ENCODE results near the gene TMEM169. TPM values are rescaled to one million over a fixed set of nuclear protein-coding genes. Genes with fewer than 3 reads are reported as not detected.

The TMEM169 gene
- total RNA-seq, 1 donor from 2014 or later = 20.1 TPM

DNA sequence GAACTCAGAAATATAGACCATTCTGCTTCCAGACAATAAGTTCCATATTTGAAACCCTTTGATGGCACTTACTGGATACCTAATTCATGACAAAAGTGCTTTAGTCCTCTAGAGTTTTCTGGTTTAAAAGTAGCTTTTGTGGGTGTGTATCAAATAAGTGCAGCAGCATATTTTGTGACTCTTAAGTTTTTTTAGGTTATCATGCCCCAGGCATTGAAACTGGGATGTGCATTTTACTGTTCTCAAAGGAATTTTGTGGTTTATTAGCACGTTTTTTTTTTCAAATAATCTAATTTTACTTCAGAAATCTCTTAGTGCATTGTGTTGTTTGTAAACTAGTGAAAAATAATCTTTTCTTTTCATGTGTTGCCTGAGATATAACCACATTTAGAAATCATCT, 28.9 kb downstream of the TMEM169 start:
- H3K27me3 Mint-ChIP-seq (ENCODE audit: low read depth, unreplicated experiment) = no peaks in the 10 kb centered on the region
- Histone ChIP-seq H3K9me3 (ENCODE audit: insufficient read depth, low read depth, low read length) (no peaks in the 10 kb centered on the region), H3K79me2 (ENCODE audit: insufficient read depth, low read length) (peaks cover 53% of the 10 kb centered on the region), H3K36me3 (ENCODE audit: insufficient read depth, low read length) (peaks cover 32% of the 10 kb centered on the region), H3K4me1 (ENCODE audit: insufficient read depth, low read length) (peaks cover 27% of the 10 kb centered on the region), H3K27me3 (ENCODE audit: insufficient read depth, low read length) (no peaks in the 10 kb centered on the region), H3K9ac (ENCODE audit: low read length) (peak overlapping the region; percentile 99), H3K4me3 (ENCODE audit: insufficient read depth, low read depth, low read length) (peak overlapping the region; percentile 99), H3K4me2 (ENCODE audit: low read length) (peak overlapping the region; percentile 87), H3K27ac (ENCODE audit: low read depth, low read length) (peak overlapping the region; percentile 94), H4K20me1 (ENCODE audit: insufficient read depth, low read length) (peaks cover 32% of the 10 kb centered on the region), H2AFZ (ENCODE audit: low read depth, low read length) (no peak overlapping the region)
- peaks cover 48% of the 10 kb centered on the region for H3K4me1 Mint-ChIP-seq (ENCODE audit: low read depth, unreplicated experiment)
- peak overlapping the region; percentile 86 for H3K27ac Mint-ChIP-seq (ENCODE audit: unreplicated experiment)
- FAIRE-seq (no peak), DNase-seq (ENCODE audit: low read depth) (no peak)
- peak overlapping the region; percentile 99 for H3K4me3 Mint-ChIP-seq (ENCODE audit: unreplicated experiment)
- no peaks in the 10 kb centered on the region for H3K9me3 Mint-ChIP-seq (ENCODE audit: unreplicated experiment)
- TF ChIP-seq EZH2 (IDR thresholded peaks at IDR 0.05; ENCODE audit: insufficient read depth, low read length) = no peak
- TF ChIP-seq, protein P1, sequence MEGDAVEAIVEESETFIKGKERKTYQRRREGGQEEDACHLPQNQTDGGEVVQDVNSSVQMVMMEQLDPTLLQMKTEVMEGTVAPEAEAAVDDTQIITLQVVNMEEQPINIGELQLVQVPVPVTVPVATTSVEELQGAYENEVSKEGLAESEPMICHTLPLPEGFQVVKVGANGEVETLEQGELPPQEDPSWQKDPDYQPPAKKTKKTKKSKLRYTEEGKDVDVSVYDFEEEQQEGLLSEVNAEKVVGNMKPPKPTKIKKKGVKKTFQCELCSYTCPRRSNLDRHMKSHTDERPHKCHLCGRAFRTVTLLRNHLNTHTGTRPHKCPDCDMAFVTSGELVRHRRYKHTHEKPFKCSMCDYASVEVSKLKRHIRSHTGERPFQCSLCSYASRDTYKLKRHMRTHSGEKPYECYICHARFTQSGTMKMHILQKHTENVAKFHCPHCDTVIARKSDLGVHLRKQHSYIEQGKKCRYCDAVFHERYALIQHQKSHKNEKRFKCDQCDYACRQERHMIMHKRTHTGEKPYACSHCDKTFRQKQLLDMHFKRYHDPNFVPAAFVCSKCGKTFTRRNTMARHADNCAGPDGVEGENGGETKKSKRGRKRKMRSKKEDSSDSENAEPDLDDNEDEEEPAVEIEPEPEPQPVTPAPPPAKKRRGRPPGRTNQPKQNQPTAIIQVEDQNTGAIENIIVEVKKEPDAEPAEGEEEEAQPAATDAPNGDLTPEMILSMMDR (IDR thresholded peaks at IDR 0.05; ENCODE audit: insufficient read depth, low read depth, low read length) = no peak
- H3K36me3 Mint-ChIP-seq (ENCODE audit: low read depth, unreplicated experiment) = peaks cover 6% of the 10 kb centered on the region

DNA sequence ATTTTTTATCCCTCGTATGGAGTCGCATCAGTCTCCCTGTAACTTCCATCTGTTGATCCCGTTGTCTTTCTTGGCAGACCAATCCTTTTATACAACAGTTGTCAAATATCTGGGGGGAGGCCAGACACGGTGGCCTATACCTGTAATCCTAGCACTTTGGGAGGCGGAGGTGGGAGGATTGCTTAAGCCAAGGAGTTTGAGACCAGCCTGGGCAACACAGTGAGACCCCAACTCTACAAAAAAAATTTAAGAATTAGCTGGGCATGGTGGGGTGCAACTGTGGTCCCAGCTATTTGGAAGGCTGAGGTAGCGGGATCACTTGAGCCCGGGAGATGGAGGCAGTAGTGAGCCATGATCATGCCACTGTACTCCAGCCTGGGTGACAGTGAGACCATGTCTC, 29.4 kb downstream of the TMEM169 start:
- peak overlapping the region; percentile 87 for H3K4me2 ChIP-seq (ENCODE audit: low read length)
- peak overlapping the region; percentile 86 for H3K27ac Mint-ChIP-seq (ENCODE audit: unreplicated experiment)
- H3K9me3 ChIP-seq (ENCODE audit: insufficient read depth, low read depth, low read length) = no peaks in the 10 kb centered on the region
- no peaks in the 10 kb centered on the region for H3K27me3 Mint-ChIP-seq (ENCODE audit: low read depth, unreplicated experiment)
- H3K36me3 Mint-ChIP-seq (ENCODE audit: low read depth, unreplicated experiment) = peaks cover 6% of the 10 kb centered on the region
- peaks cover 29% of the 10 kb centered on the region for H3K4me1 ChIP-seq (ENCODE audit: insufficient read depth, low read length)
- peaks cover 32% of the 10 kb centered on the region for H3K36me3 ChIP-seq (ENCODE audit: insufficient read depth, low read length)
- H4K20me1 ChIP-seq (ENCODE audit: insufficient read depth, low read length) = peaks cover 32% of the 10 kb centered on the region
- H3K27ac ChIP-seq (ENCODE audit: low read depth, low read length) = peak overlapping the region; percentile 94
- peaks cover 58% of the 10 kb centered on the region for H3K79me2 ChIP-seq (ENCODE audit: insufficient read depth, low read length)
- DNase-seq (ENCODE audit: low read depth) (no peak), FAIRE-seq (no peak)
- no peak overlapping the region for H2AFZ ChIP-seq (ENCODE audit: low read depth, low read length)
- H3K9me3 Mint-ChIP-seq (ENCODE audit: unreplicated experiment) = no peaks in the 10 kb centered on the region
- H3K4me3 ChIP-seq (ENCODE audit: insufficient read depth, low read depth, low read length) = peak overlapping the region; percentile 99
- peaks cover 48% of the 10 kb centered on the region for H3K4me1 Mint-ChIP-seq (ENCODE audit: low read depth, unreplicated experiment)
- no peaks in the 10 kb centered on the region for H3K27me3 ChIP-seq (ENCODE audit: insufficient read depth, low read length)
- peak overlapping the region; percentile 99 for H3K9ac ChIP-seq (ENCODE audit: low read length)
- peak overlapping the region; percentile 99 for H3K4me3 Mint-ChIP-seq (ENCODE audit: unreplicated experiment)
- TF ChIP-seq, protein P1 (IDR thresholded peaks at IDR 0.05; ENCODE audit: insufficient read depth, low read depth, low read length) = no peak

DNA sequence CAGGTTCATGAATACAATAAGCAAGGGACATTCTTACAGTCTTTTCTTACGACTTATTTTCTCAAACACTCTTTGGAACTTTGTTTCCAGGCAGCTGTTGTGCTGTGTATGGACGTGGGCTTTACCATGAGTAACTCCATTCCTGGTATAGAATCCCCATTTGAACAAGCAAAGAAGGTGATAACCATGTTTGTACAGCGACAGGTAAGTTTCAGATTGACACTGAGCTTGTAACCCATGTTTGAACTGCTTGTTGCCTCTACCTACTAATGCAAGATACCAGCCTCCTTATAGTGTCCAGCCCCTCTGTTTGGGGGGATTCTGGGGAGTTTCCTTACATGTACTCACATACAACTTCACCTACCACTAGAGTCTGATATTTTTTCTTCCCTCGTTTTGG, 31.2 kb downstream of the TMEM169 start:
- Mint-ChIP-seq H3K27me3 (ENCODE audit: low read depth, unreplicated experiment) (no peaks in the 10 kb centered on the region), H3K4me3 (ENCODE audit: unreplicated experiment) (no peak overlapping the region), H3K9me3 (ENCODE audit: unreplicated experiment) (no peaks in the 10 kb centered on the region), H3K4me1 (ENCODE audit: low read depth, unreplicated experiment) (peaks cover 57% of the 10 kb centered on the region), H3K36me3 (ENCODE audit: low read depth, unreplicated experiment) (peaks cover 13% of the 10 kb centered on the region), H3K27ac (ENCODE audit: unreplicated experiment) (no peak overlapping the region)
- TF ChIP-seq EZH2 (IDR thresholded peaks at IDR 0.05; ENCODE audit: insufficient read depth, low read length) = no peak
- TF ChIP-seq, protein P1 (IDR thresholded peaks at IDR 0.05; ENCODE audit: insufficient read depth, low read depth, low read length) = no peak
- H3K9ac ChIP-seq (ENCODE audit: low read length) = no peak overlapping the region
- DNase-seq (ENCODE audit: low read depth) (no peak), FAIRE-seq (no peak)
- peaks cover 76% of the 10 kb centered on the region for H3K79me2 ChIP-seq (ENCODE audit: insufficient read depth, low read length)
- H3K27ac ChIP-seq (ENCODE audit: low read depth, low read length) = no peak overlapping the region
- peaks cover 43% of the 10 kb centered on the region for H3K36me3 ChIP-seq (ENCODE audit: insufficient read depth, low read length)
- H3K27me3 ChIP-seq (ENCODE audit: insufficient read depth, low read length) = no peaks in the 10 kb centered on the region
- no peaks in the 10 kb centered on the region for H3K9me3 ChIP-seq (ENCODE audit: insufficient read depth, low read depth, low read length)
- H2AFZ ChIP-seq (ENCODE audit: low read depth, low read length) = no peak overlapping the region
- peaks cover 31% of the 10 kb centered on the region for H3K4me1 ChIP-seq (ENCODE audit: insufficient read depth, low read length)
- no peak overlapping the region for H3K4me3 ChIP-seq (ENCODE audit: insufficient read depth, low read depth, low read length)
- peaks cover 34% of the 10 kb centered on the region for H4K20me1 ChIP-seq (ENCODE audit: insufficient read depth, low read length)
- H3K4me2 ChIP-seq (ENCODE audit: low read length) = no peak overlapping the region
